Hematopoietic multipotent progenitor cell treated with erythropoietin and hydrocortisone succinate and interleukin-3 and kit ligand, for 8 days (in vitro differentiated cells): ENCODE measurements around the gene EFCAB6.

Experiments used
- DNase-seq: peaks from one replicate; pipeline ENCODE4 v3.0.0-alpha.2; 2015

The EFCAB6 gene

GRCh38 chr22:43566021-43566420 lies 246.1 kb downstream of the EFCAB6 start:
- no peak for DNase-seq

- no peak for DNase-seq
These were observed 247.2 kb downstream of the EFCAB6 start for GRCh38 chr22:43564859-43565258.

GRCh38 chr22:43563571-43563970 lies 248.5 kb downstream of the EFCAB6 start:
- no peak for DNase-seq

- no peak for DNase-seq
These were observed 249.3 kb downstream of the EFCAB6 start for GRCh38 chr22:43562843-43563242.

- DNase-seq, result no peak
These were observed 250.5 kb downstream of the EFCAB6 start for GRCh38 chr22:43561415-43562178.

GRCh38 chr22:43560651-43561050 lies 251.5 kb downstream of the EFCAB6 start:
- no peak for DNase-seq

- no peak for DNase-seq
These were observed 256.3 kb downstream of the EFCAB6 start for GRCh38 chr22:43555561-43556515.

GRCh38 chr22:43554694-43555365 lies 257.3 kb downstream of the EFCAB6 start:
- no peak for DNase-seq

- no peak for DNase-seq
These were observed 257.9 kb downstream of the EFCAB6 start for GRCh38 chr22:43554259-43554636.

GRCh38 chr22:43553451-43554258 lies 258.4 kb downstream of the EFCAB6 start:
- DNase-seq, result no peak

- DNase-seq, result no peak
These were observed 261.4 kb downstream of the EFCAB6 start for GRCh38 chr22:43550672-43551071.

GRCh38 chr22:43550024-43550620 lies 262.0 kb downstream of the EFCAB6 start:
- DNase-seq, result no peak

- no peak for DNase-seq
These were observed 265.9 kb downstream of the EFCAB6 start for GRCh38 chr22:43546186-43546585.

- no peak for DNase-seq
These were observed 267.8 kb downstream of the EFCAB6 start for GRCh38 chr22:43544289-43544673.

GRCh38 chr22:43543522-43544288 lies 268.4 kb downstream of the EFCAB6 start:
- DNase-seq, result no peak

GRCh38 chr22:43542681-43543521 lies 269.2 kb downstream of the EFCAB6 start:
- no peak for DNase-seq

- no peak for DNase-seq
These were observed 270.4 kb downstream of the EFCAB6 start for GRCh38 chr22:43541462-43542407.

GRCh38 chr22:43541022-43541421 lies 271.1 kb downstream of the EFCAB6 start:
- DNase-seq, result no peak

GRCh38 chr22:43540529-43540923 lies 271.6 kb downstream of the EFCAB6 start:
- DNase-seq, result no peak
